Measurements from ENCODE around the gene HSP90B1.

Gene HSP90B1

GRCh38 chr12:103930034-103930786 is at the start of gene HSP90B1:
TSS of gene HSP90B1 (plus strand) at chr12:103930410. CDS start at chr12:103930516, 106 bp downstream.
- no peak for TF ChIP-seq CTCF (IDR thresholded peaks at IDR 0.05; ENCODE audit: low read depth, low read length, missing control alignments)
- H3K4me3 ChIP-seq (ENCODE audit: low read depth, low read length) = peak within 1 kb of the TSS; percentile 85
- DNase-seq (ENCODE audit: low read depth) = peak; percentile 100

GRCh38 chr12:103881261-103881660 is 48.9 kb upstream of the HSP90B1 start:
- no peak overlapping the region; the same call in 1 of the 2 replicates for H3K4me3 ChIP-seq (ENCODE audit: low read depth, low read length)
- no peak for DNase-seq (ENCODE audit: low read depth)
- TF ChIP-seq CTCF (IDR thresholded peaks at IDR 0.05; ENCODE audit: low read depth, low read length, missing control alignments) = no peak

GRCh38 chr12:103882861-103883596 is 47.2 kb upstream of the HSP90B1 start:
- peak; percentile 27 for DNase-seq (ENCODE audit: low read depth)
- TF ChIP-seq CTCF (IDR thresholded peaks at IDR 0.05; ENCODE audit: low read depth, low read length, missing control alignments) = peak; percentile 5
- H3K4me3 ChIP-seq (ENCODE audit: low read depth, low read length) = no peak overlapping the region

GRCh38 chr12:103883908-103884307 is 46.3 kb upstream of the HSP90B1 start:
- no peak for DNase-seq (ENCODE audit: low read depth)
- no peak for TF ChIP-seq CTCF (IDR thresholded peaks at IDR 0.05; ENCODE audit: low read depth, low read length, missing control alignments)
- no peak overlapping the region for H3K4me3 ChIP-seq (ENCODE audit: low read depth, low read length)

- no peak overlapping the region for H3K4me3 ChIP-seq (ENCODE audit: low read depth, low read length)
- DNase-seq (ENCODE audit: low read depth) = peak; percentile 42
- peak; percentile 62 for TF ChIP-seq CTCF (IDR thresholded peaks at IDR 0.05; ENCODE audit: low read depth, low read length, missing control alignments)
Measured at GRCh38 chr12:103884316-103884715, 45.9 kb upstream of the HSP90B1 start.

- H3K4me3 ChIP-seq (ENCODE audit: low read depth, low read length) = no peak overlapping the region
- DNase-seq (ENCODE audit: low read depth) = no peak
- TF ChIP-seq CTCF (IDR thresholded peaks at IDR 0.05; ENCODE audit: low read depth, low read length, missing control alignments) = no peak
Measured at GRCh38 chr12:103886195-103886797, 43.9 kb upstream of the HSP90B1 start.

All from GM12864 (cell line).